CD4-positive, alpha-beta T cell treated with Interleukin-6 for 4 hours (primary cell): ENCODE results near the gene CPNE1.

Experiments used
- DNase-seq: peaks from one replicate; pipeline ENCODE4 v3.0.0-alpha.2; 2020; ENCODE audit warnings: mixed read lengths

CPNE1 gene

GRCh38 chr20:35652641-35653429 lies 11.9 kb downstream of the CPNE1 start:
- no peak for DNase-seq

GRCh38 chr20:35651958-35652357 lies 12.7 kb downstream of the CPNE1 start:
- no peak for DNase-seq

GRCh38 chr20:35650632-35651031 lies 14.1 kb downstream of the CPNE1 start:
- DNase-seq, result no peak

GRCh38 chr20:35648836-35649235 lies 15.9 kb downstream of the CPNE1 start:
- no peak for DNase-seq

GRCh38 chr20:35644806-35645205 lies 19.9 kb downstream of the CPNE1 start:
- no peak for DNase-seq

- no peak for DNase-seq
Measured at GRCh38 chr20:35643045-35643444, 21.7 kb downstream of the CPNE1 start.

- DNase-seq, result no peak
Measured at GRCh38 chr20:35641743-35642142, 23.0 kb downstream of the CPNE1 start.

- DNase-seq, result no peak
Measured at GRCh38 chr20:35640724-35641123, 24.0 kb downstream of the CPNE1 start.

GRCh38 chr20:35638751-35639150 lies 25.9 kb downstream of the CPNE1 start:
- no peak for DNase-seq

GRCh38 chr20:35637276-35637675 lies 27.4 kb downstream of the CPNE1 start:
- DNase-seq, result no peak

- no peak for DNase-seq
Measured at GRCh38 chr20:35636095-35636494, 28.6 kb downstream of the CPNE1 start.

- DNase-seq, result no peak
Measured at GRCh38 chr20:35635652-35636051, 29.0 kb downstream of the CPNE1 start.

- DNase-seq, result no peak
Measured at GRCh38 chr20:35632539-35633115, 32.1 kb downstream of the CPNE1 start.

- no peak for DNase-seq
Measured at GRCh38 chr20:35630636-35631035, 34.1 kb downstream of the CPNE1 start.

- DNase-seq, result no peak
Measured at GRCh38 chr20:35629427-35630145, 35.1 kb downstream of the CPNE1 start.

- no peak for DNase-seq
Measured at GRCh38 chr20:35627121-35627520, 37.6 kb downstream of the CPNE1 start.

- no peak for DNase-seq
Measured at GRCh38 chr20:35626386-35627001, 38.2 kb downstream of the CPNE1 start.

GRCh38 chr20:35625584-35626385 lies 38.9 kb downstream of the CPNE1 start:
- DNase-seq, result no peak

GRCh38 chr20:35621560-35621946 lies 43.1 kb downstream of the CPNE1 start:
- no peak for DNase-seq

GRCh38 chr20:35620818-35621559 lies 43.7 kb downstream of the CPNE1 start:
- no peak for DNase-seq

GRCh38 chr20:35619196-35620095 lies 45.3 kb downstream of the CPNE1 start:
- peak; percentile 78 for DNase-seq
